Measurements from ENCODE around the gene AP1S3. TPM values are rescaled to one million over a fixed set of nuclear protein-coding genes. Genes with fewer than 3 reads are reported as not detected.

Gene AP1S3
- total RNA-seq, 1 experiment from 2014 or later, result 73.3 TPM

GRCh38 chr2:223720367-223720766 lies 117.0 kb downstream of the AP1S3 start:
- H3K27me3 ChIP-seq (ENCODE audit: insufficient read depth, low read depth), result no peaks in the 10 kb centered on the region
- no peaks in the 10 kb centered on the region for H3K36me3 ChIP-seq (ENCODE audit: low read depth)
- ChIA-PET CTCF (no interaction called here), POLR2A (ENCODE audit: unreplicated experiment) (no interaction called here)
- peaks cover 9% of the 10 kb centered on the region for H3K4me1 ChIP-seq (replicated peaks; ENCODE audit: insufficient read depth)
- peaks cover 11% of the 10 kb centered on the region for H3F3A ChIP-seq (ENCODE audit: insufficient read depth, low read depth)
- BruUV-seq (replicated peaks), result no TSS peak
- H4K20me1 ChIP-seq (ENCODE audit: insufficient read depth), result no peaks in the 10 kb centered on the region
- H3K9me3 ChIP-seq (ENCODE audit: insufficient read depth, low read depth), result no peaks in the 10 kb centered on the region
- no peak for TF ChIP-seq EZH2 (IDR thresholded peaks at IDR 0.05; ENCODE audit: low read depth)
- TF ChIP-seq CTCF (conservative IDR thresholded peaks at IDR 0.05), result no peak
- no peaks in the 10 kb centered on the region for H3K9me2 ChIP-seq (ENCODE audit: insufficient read depth)
- H3K4me2 ChIP-seq, result no peak overlapping the region
- intact Hi-C loops (cut with micrococcal nuclease; ENCODE audit: unreplicated experiment), result no loop called here
- no peaks in the 10 kb centered on the region for H3K79me2 ChIP-seq (ENCODE audit: low read depth)
- DNase-seq, result no peak
- H2AFZ ChIP-seq, result no peak overlapping the region
- H3K27ac ChIP-seq, result no peak overlapping the region
- H3K4me3 ChIP-seq, result no peak overlapping the region

DNA sequence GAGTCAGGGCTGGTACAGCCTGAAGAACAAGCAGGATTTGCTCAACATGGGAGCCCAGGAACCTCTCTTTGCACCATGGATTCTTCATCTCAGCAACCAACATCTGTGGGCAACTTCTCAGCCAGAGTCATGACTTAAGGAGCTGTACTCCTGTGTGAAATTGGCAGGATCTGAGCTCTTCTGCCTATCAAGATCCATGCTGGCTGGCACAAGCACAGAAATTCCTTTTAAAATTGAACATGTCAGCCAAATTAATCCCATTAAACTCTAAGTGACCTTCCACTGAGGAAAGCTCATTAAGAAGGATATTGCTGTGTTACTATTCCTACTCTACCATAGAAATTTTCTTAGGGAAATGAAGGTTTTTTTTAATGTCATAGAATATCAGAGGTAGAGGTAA lies 124.7 kb downstream of the AP1S3 start:
- no peak for TF ChIP-seq CTCF (conservative IDR thresholded peaks at IDR 0.05)
- TF ChIP-seq EZH2 (IDR thresholded peaks at IDR 0.05; ENCODE audit: low read depth), result no peak
- no peak overlapping the region for H2AFZ ChIP-seq
- no peaks in the 10 kb centered on the region for H3K27me3 ChIP-seq (ENCODE audit: insufficient read depth, low read depth)
- no peak for DNase-seq
- no peaks in the 10 kb centered on the region for H3K9me3 ChIP-seq (ENCODE audit: insufficient read depth, low read depth)
- intact Hi-C loops (cut with micrococcal nuclease; ENCODE audit: unreplicated experiment), result no loop called here
- no peaks in the 10 kb centered on the region for H3K4me1 ChIP-seq (replicated peaks; ENCODE audit: insufficient read depth)
- H3K27ac ChIP-seq, result no peak overlapping the region
- no peaks in the 10 kb centered on the region for H3F3A ChIP-seq (ENCODE audit: insufficient read depth, low read depth)
- H3K79me2 ChIP-seq (ENCODE audit: low read depth), result no peaks in the 10 kb centered on the region
- H3K4me3 ChIP-seq, result no peak overlapping the region
- POLR2A ChIA-PET (ENCODE audit: unreplicated experiment), result no interaction called here
- H3K4me2 ChIP-seq, result no peak overlapping the region
- CTCF ChIA-PET, result no interaction called here
- H4K20me1 ChIP-seq (ENCODE audit: insufficient read depth), result no peaks in the 10 kb centered on the region
- H3K9me2 ChIP-seq (ENCODE audit: insufficient read depth), result no peaks in the 10 kb centered on the region
- no peaks in the 10 kb centered on the region for H3K36me3 ChIP-seq (ENCODE audit: low read depth)
- no TSS peak for BruUV-seq (replicated peaks)

- TF ChIP-seq EZH2 (IDR thresholded peaks at IDR 0.05; ENCODE audit: low read depth) (no peak), CTCF (conservative IDR thresholded peaks at IDR 0.05) (no peak)
- Histone ChIP-seq H3K4me3 (no peak overlapping the region), H3K27ac (no peak overlapping the region), H3F3A (ENCODE audit: insufficient read depth, low read depth) (no peaks in the 10 kb centered on the region), H3K4me2 (no peak overlapping the region), H3K27me3 (ENCODE audit: insufficient read depth, low read depth) (no peaks in the 10 kb centered on the region), H3K9me2 (ENCODE audit: insufficient read depth) (no peaks in the 10 kb centered on the region), H3K79me2 (ENCODE audit: low read depth) (no peaks in the 10 kb centered on the region), H2AFZ (no peak overlapping the region), H3K4me1 (replicated peaks; ENCODE audit: insufficient read depth) (no peaks in the 10 kb centered on the region), H3K36me3 (ENCODE audit: low read depth) (no peaks in the 10 kb centered on the region), H3K9me3 (ENCODE audit: insufficient read depth, low read depth) (no peaks in the 10 kb centered on the region), H4K20me1 (ENCODE audit: insufficient read depth) (no peaks in the 10 kb centered on the region)
- BruUV-seq (replicated peaks), result no TSS peak
- CTCF ChIA-PET, result no interaction called here
- DNase-seq, result no peak
- intact Hi-C loops (cut with micrococcal nuclease; ENCODE audit: unreplicated experiment), result no loop called here
- POLR2A ChIA-PET (ENCODE audit: unreplicated experiment), result no interaction called here
Measured at GRCh38 chr2:223711596-223712326, 125.6 kb downstream of the AP1S3 start.

Other genes with a start within 250 kb of the AP1S3 start
- 0.48 and 0.81 TPM in 2 replicates for gene SCG2, start 235.2 kb downstream of the AP1S3 start, total RNA-seq (2021)
- gene WDFY1, start 107.8 kb upstream of the AP1S3 start, total RNA-seq (2021), result 81.9 and 84.4 TPM in 2 replicates
- gene MRPL44, start 119.9 kb upstream of the AP1S3 start, total RNA-seq (2021), result 66.4 and 76.6 TPM in 2 replicates
- 110 and 155 TPM in 2 replicates for gene SERPINE2, start 201.7 kb upstream of the AP1S3 start, total RNA-seq (2021)